Panc1 (cell line): ENCODE measurements around the gene TWF2. TPM values are rescaled to one million over a fixed set of nuclear protein-coding genes. Genes with fewer than 3 reads are reported as not detected.

Experiments
- ATAC-seq: fragments of 200-7000 bp; cut with Tn5 transposase; 2 replicates; pipeline ENCODE4 v1.9.1; 2020; ENCODE audit warnings: mild to moderate bottlenecking, moderate library complexity
- BruUV-seq: library from RNA; stranded (reverse); fragments of 400-500 nt; replicated peaks from 2 replicates; lab custom pipeline; 2021; lab: Mats Ljungman, UMichigan
- CTCF ChIA-PET: fragments of 300-600 bp; sonication (Branson Sonifier 250); formaldehyde crosslinking; loops from one replicate; lab custom pipeline; 2022; ENCODE audit warnings: antibody characterized with exemption; lab: Charles Lee
- POLR2A ChIA-PET: fragments of 300-600 bp; sonication (Branson Sonifier 250); formaldehyde crosslinking; loops from one replicate; lab custom pipeline; 2022; ENCODE audit warnings: antibody characterized with exemption; lab: Charles Lee
- DNase-seq: peaks from one replicate; pipeline ENCODE4 v3.0.0-alpha.2; 2010; ENCODE audit warnings: low read depth, low spot score
- H3K27ac ChIP-seq: 2 replicates; pipeline ENCODE4 v1.5.1; 2011; ENCODE audit warnings: mild to moderate bottlenecking, low read length, inconsistent platforms
- H3K27me3 ChIP-seq: fragments of 200-500 bp; sonication (Bioruptor generic); 2 replicates; pipeline ENCODE4 v1.6.0; 2014; ENCODE audit warnings: low read length, inconsistent platforms; ENCODE audit not compliant: control insufficient read depth, insufficient read depth
- H3K36me3 ChIP-seq: fragments of 200-500 bp; sonication (Bioruptor generic); 2 replicates; pipeline ENCODE4 v1.5.1; 2014; ENCODE audit warnings: inconsistent platforms, mild to moderate bottlenecking, low read length, moderate library complexity; ENCODE audit not compliant: control insufficient read depth, insufficient read depth
- H3K4me1 ChIP-seq: 2 replicates; pipeline ENCODE4 v1.5.1; 2011; ENCODE audit warnings: inconsistent platforms, mild to moderate bottlenecking, low read length, moderate library complexity; ENCODE audit not compliant: control insufficient read depth, insufficient read depth
- H3K4me3 ChIP-seq, 2 experiments: 2 replicates each; pipeline ENCODE4 v1.5.1; 2011 to 2012; ENCODE audit warnings: low read depth in 2 of 2, low read length in 2 of 2, mild to moderate bottlenecking in 2 of 2, inconsistent platforms in 1 of 2, moderate library complexity in 1 of 2
- H3K9me3 ChIP-seq: fragments of 200-500 bp; sonication (Bioruptor generic); 2 replicates; pipeline ENCODE4 v1.5.1; 2014; ENCODE audit warnings: low read depth, mild to moderate bottlenecking, inconsistent platforms, low read length, moderate library complexity; ENCODE audit not compliant: control insufficient read depth, insufficient read depth
- CTCF ChIP-seq: fragments of 450-650 bp; IDR thresholded peaks from 2 replicates; pipeline ENCODE4 v1.5.1; 2017; ENCODE audit warnings: mild to moderate bottlenecking
- POLR2AphosphoS5 ChIP-seq: IDR thresholded peaks from 2 replicates; pipeline ENCODE4 v1.6.1; 2012; ENCODE audit warnings: mild to moderate bottlenecking, low read depth, low read length, moderate library complexity
- REST ChIP-seq, 2 experiments: IDR thresholded peaks; 2 replicates each; pipeline ENCODE4 v1.6.1; 2011 to 2012; ENCODE audit warnings: low read depth in 2 of 2, control low read depth in 1 of 2, low read length in 1 of 2, mild to moderate bottlenecking in 1 of 2, moderate library complexity in 1 of 2; ENCODE audit not compliant: insufficient read depth in 1 of 2
- SIN3A ChIP-seq: IDR thresholded peaks from 2 replicates; pipeline ENCODE4 v1.6.1; 2012; ENCODE audit warnings: low read depth, mild to moderate bottlenecking, low read length, moderate library complexity, borderline replicate concordance; ENCODE audit not compliant: insufficient read depth
- TCF7L2 ChIP-seq: IDR thresholded peaks from 2 replicates; pipeline ENCODE4 v1.6.1; 2011; ENCODE audit warnings: mild to moderate bottlenecking, low read depth, low read length, inconsistent platforms
- in situ Hi-C: cut with HindIII; loops from 2 replicates; pipeline ENCODE4 v1.10.0; 2016; ENCODE audit warnings: low sequenced_read_pairs, low pct_unique_long_range_greater_than_20kb
- intact Hi-C: fragments of 100-400 bp; cut with micrococcal nuclease; formaldehyde crosslinking; loops from one replicate; pipeline ENCODE4 v1.10.0; 2022; ENCODE audit not compliant: unreplicated experiment
- total RNA-seq: library from RNA; stranded (reverse); gene quantifications from one replicate; pipeline ENCODE4 v1.2.1, GENCODE V29; 2021; ENCODE audit not compliant: unreplicated experiment

TWF2 gene
- total RNA-seq, 1 experiment from 2014 or later = 51.9 TPM

GRCh38 chr3:52269776-52270175, 30.8 kb upstream of the TWF2 start:
- ATAC-seq = no peak
- Histone ChIP-seq H3K4me1 (peaks cover 18% of the 10 kb centered on the region), H3K4me3 (no peak overlapping the region), H3K9me3 (no peaks in the 10 kb centered on the region), H3K36me3 (peaks cover 16% of the 10 kb centered on the region; the same call in 1 of the 2 replicates), H3K27me3 (no peaks in the 10 kb centered on the region), H3K27ac (no peak overlapping the region)
- CTCF ChIA-PET = no interaction called here
- in situ Hi-C loops = no loop called here
- POLR2A ChIA-PET = no interaction called here
- no TSS peak for BruUV-seq
- no peak for DNase-seq
- TF ChIP-seq TCF7L2 (no peak), POLR2AphosphoS5 (no peak), REST (IDR thresholded peaks at IDR 0.05; ENCODE audit: insufficient read depth in 1 of 2, low read depth in 2 of 2, low read length in 1 of 2) (no peak), CTCF (no peak), SIN3A (no peak)
- intact Hi-C loops = no loop called here

DNA sequence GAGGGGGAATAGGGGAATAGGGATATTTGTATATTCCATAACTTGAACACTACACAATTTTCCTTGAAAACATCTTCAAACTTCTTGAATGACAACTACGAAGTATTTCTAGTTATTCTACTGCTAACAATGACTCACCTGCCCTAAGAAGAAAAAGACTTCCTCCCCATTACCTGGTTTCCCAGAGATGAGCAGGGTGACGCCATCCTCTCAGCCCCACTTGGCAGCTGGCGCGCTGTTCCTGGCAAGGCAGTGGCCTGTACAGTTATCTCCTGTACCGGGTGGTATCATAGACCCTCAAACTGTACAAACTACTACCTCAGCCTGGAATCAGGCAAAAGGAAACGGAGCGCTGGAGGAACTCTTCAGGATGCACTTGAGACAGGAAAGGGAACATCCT, 29.1 kb upstream of the TWF2 start:
- Histone ChIP-seq H3K4me1 (peaks cover 13% of the 10 kb centered on the region), H3K9me3 (no peaks in the 10 kb centered on the region), H3K36me3 (peaks cover 16% of the 10 kb centered on the region; the same call in 1 of the 2 replicates), H3K27ac (no peak overlapping the region), H3K4me3 (no peak overlapping the region), H3K27me3 (no peaks in the 10 kb centered on the region)
- no peak for TF ChIP-seq REST (IDR thresholded peaks at IDR 0.05; ENCODE audit: insufficient read depth in 1 of 2, low read depth in 2 of 2, low read length in 1 of 2)
- TF ChIP-seq SIN3A = no peak
- TF ChIP-seq CTCF = no peak
- TF ChIP-seq POLR2AphosphoS5 = no peak
- no peak for TF ChIP-seq TCF7L2
- POLR2A ChIA-PET = no interaction called here
- BruUV-seq = no TSS peak
- intact Hi-C loops = no loop called here
- in situ Hi-C loops = no loop called here
- CTCF ChIA-PET = no interaction called here
- no peak for DNase-seq
- ATAC-seq = no peak
